SK-N-SH treated with all-trans-retinoic acid at 6 μM for 48 hours (cell line): ENCODE results near the gene ALAS1.

Experiments
- ESRRG ChIP-seq: fragments of 250-450 bp; sonication (Bioruptor Pico); IDR thresholded peaks from 2 replicates; pipeline ENCODE4 v1.6.1; 2021; ENCODE audit warnings: mild to moderate bottlenecking
- PATZ1 ChIP-seq: fragments of 250-450 bp; sonication (Bioruptor Pico); IDR thresholded peaks from 2 replicates; pipeline ENCODE4 v1.8.0; 2020; ENCODE audit warnings: mild to moderate bottlenecking, moderate library complexity, borderline replicate concordance
- ZFP30 ChIP-seq: fragments of 450-650 bp; formaldehyde crosslinking; IDR thresholded peaks from 2 replicates; pipeline ENCODE4 v1.5.0; 2022; ENCODE audit warnings: mild to moderate bottlenecking, moderate library complexity
- ZNF565 ChIP-seq: fragments of 450-650 bp; formaldehyde crosslinking; conservative IDR thresholded peaks from 2 replicates; pipeline ENCODE4 v1.5.0; 2020; ENCODE audit warnings: low read depth, mild to moderate bottlenecking, moderate library complexity
- ZNF70 ChIP-seq: fragments of 450-650 bp; formaldehyde crosslinking; IDR thresholded peaks from 2 replicates; pipeline ENCODE4 v1.5.0; 2020; ENCODE audit warnings: mild to moderate bottlenecking, moderate library complexity

GRCh38 chr3:52174896-52175295 lies 23.1 kb upstream of the ALAS1 start:
- no peak for TF ChIP-seq ZFP30
- TF ChIP-seq PATZ1 (CRISPR knock-in tag), result no peak
- no peak for TF ChIP-seq ZNF565
- TF ChIP-seq ZNF70 (CRISPR knock-in tag), result no peak
- TF ChIP-seq ESRRG, result no peak
